Cardiac fibroblast (primary cell): Measurements from ENCODE around the gene SLC23A3.

Experiments used
- DNase-seq, 2 donors: peaks; one replicate each; pipeline versions ENCODE4 v3.0.0 to v3.0.0-alpha.2; 2010; ENCODE audit warnings: low read depth in 2 of 2
- H3K4me3 ChIP-seq, 2 donors: replicated peaks in 1 of 2; 1 replicate in 1 of 2; 2 replicates in 1 of 2; pipeline ENCODE4 v1.5.1; 2011; ENCODE audit warnings: low read depth in 2 of 2, low read length in 2 of 2, mild to moderate bottlenecking in 2 of 2, moderate library complexity in 1 of 2
- CTCF ChIP-seq: IDR thresholded peaks from one replicate; pipeline ENCODE4 v1.5.1; 2011; ENCODE audit warnings: low read depth, mild to moderate bottlenecking, low read length, inconsistent platforms

SLC23A3 gene

GRCh38 chr2:219182331-219183150 is 12.7 kb upstream of the SLC23A3 start:
- H3K4me3 ChIP-seq = no peak overlapping the region
- no peak for TF ChIP-seq CTCF
- no peak for DNase-seq

GRCh38 chr2:219181531-219181930 is 11.7 kb upstream of the SLC23A3 start:
- H3K4me3 ChIP-seq = no peak overlapping the region
- TF ChIP-seq CTCF = no peak

GRCh38 chr2:219180961-219181360 is 11.1 kb upstream of the SLC23A3 start:
- H3K4me3 ChIP-seq = no peak overlapping the region
- no peak for TF ChIP-seq CTCF
- DNase-seq = no peak

More at GRCh38 chr2:219181531-219181930, 11.7 kb upstream of the SLC23A3 start:
- DNase-seq = no peak

- no peak for TF ChIP-seq CTCF
- no peak overlapping the region for H3K4me3 ChIP-seq
- no peak for DNase-seq
These were observed 10.0 kb upstream of the SLC23A3 start for GRCh38 chr2:219179601-219180465.

GRCh38 chr2:219178377-219179175 is 8.7 kb upstream of the SLC23A3 start:
- no peak for TF ChIP-seq CTCF
- peak overlapping the region; percentile 75 to 88 for H3K4me3 ChIP-seq
- DNase-seq = peak; percentile 32 to 36
